Left lung (tissue), 10 donors: ENCODE results near the gene SIK3. TPM values are rescaled to one million over a fixed set of nuclear protein-coding genes. Genes with fewer than 3 reads are reported as not detected.
"Not testable (repeated sequence)": the region's sequence is repeated elsewhere in the genome, so short reads cannot be mapped to it uniquely, and the experiment has no call there.

Source experiments
- ATAC-seq: fragments of 200-7000 bp; cut with Tn5 transposase; one replicate; pipeline ENCODE4 v1.9.1; 2020; ENCODE audit warnings: moderate library complexity
- DNase-seq, 4 donors: peaks; one replicate each; pipeline ENCODE4 v3.0.0-alpha.2; 2013 to 2020
- H3K27ac ChIP-seq, 2 donors: fragments of 200-600 bp; sonication (generic) in 1 of 2; one replicate each; pipeline versions ENCODE4 v1.5.0 to v1.8.0; 2020 to 2021
- H3K27me3 ChIP-seq, 2 donors: fragments of 200-600 bp; sonication (generic) in 1 of 2; one replicate each; pipeline versions ENCODE4 v1.5.0 to v1.8.0; 2020 to 2021
- H3K36me3 ChIP-seq, 2 donors: fragments of 200-600 bp; sonication (generic) in 1 of 2; one replicate each; pipeline versions ENCODE4 v1.5.0 to v1.8.0; 2020 to 2021
- H3K4me1 ChIP-seq, 2 donors: fragments of 200-600 bp; one replicate each; pipeline ENCODE4 v1.8.0; 2021
- H3K4me3 ChIP-seq, 2 donors: fragments of 200-600 bp; sonication (generic) in 1 of 2; one replicate each; pipeline versions ENCODE4 v1.5.0 to v1.8.0; 2020 to 2021; ENCODE audit warnings: mild to moderate bottlenecking in 1 of 2
- H3K9me3 ChIP-seq, 2 donors: fragments of 200-600 bp; sonication (generic) in 1 of 2; one replicate each; pipeline versions ENCODE4 v1.5.0 to v1.8.0; 2020 to 2021
- intact Hi-C, 2 donors: fragments of 100-400 bp; cut with DNase I; formaldehyde crosslinking; loops; one replicate each; pipeline versions ENCODE4 v1.11.2 to v1.14.2; 2022
- polyA plus RNA-seq, 6 donors: library from polyadenylated mRNA; unstranded; fragments of 120-200 nt; gene quantifications; one replicate each; pipeline ENCODE4 v1.2.1, GENCODE V29; 2013; ENCODE audit not compliant: insufficient read length in 6 of 6
- total RNA-seq, 2 donors: library from RNA; stranded (reverse); fragmentation: NEBNext Ultra II Directional; extraction: Animal tissue kit (Norgen Biotek cat#: 25700); gene quantifications; one replicate each; pipeline ENCODE4 v1.2.1, GENCODE V29; 2021
- TF ChIP-seq, protein P1 (sequence below), 2 donors: fragments of 200-600 bp; sonication (generic) in 1 of 2; IDR thresholded peaks; one replicate each; pipeline versions ENCODE4 v1.5.0 to v1.8.0; 2021; ENCODE audit warnings: antibody characterized with exemption in 2 of 2
- donor health status: DM: no; HTN: yes; CAD: no.
- donor health status: DM: no; HTN: no; CAD: no.

SIK3 gene
- total and polyA plus RNA-seq, 8 donors: 28.0 to 49.6 (median 35.9) TPM

GRCh38 chr11:117143871-117144476 is 45.7 kb upstream of the SIK3 start, which contains the start of gene PAFAH1B2:
TSS of gene PAFAH1B2 (plus strand) at chr11:117144287. CDS start at chr11:117152448, 8,161 bp downstream.
- ATAC-seq (peak; percentile 97), DNase-seq (peak; percentile 94 to 97 (median 96))
- TF ChIP-seq, protein P1, sequence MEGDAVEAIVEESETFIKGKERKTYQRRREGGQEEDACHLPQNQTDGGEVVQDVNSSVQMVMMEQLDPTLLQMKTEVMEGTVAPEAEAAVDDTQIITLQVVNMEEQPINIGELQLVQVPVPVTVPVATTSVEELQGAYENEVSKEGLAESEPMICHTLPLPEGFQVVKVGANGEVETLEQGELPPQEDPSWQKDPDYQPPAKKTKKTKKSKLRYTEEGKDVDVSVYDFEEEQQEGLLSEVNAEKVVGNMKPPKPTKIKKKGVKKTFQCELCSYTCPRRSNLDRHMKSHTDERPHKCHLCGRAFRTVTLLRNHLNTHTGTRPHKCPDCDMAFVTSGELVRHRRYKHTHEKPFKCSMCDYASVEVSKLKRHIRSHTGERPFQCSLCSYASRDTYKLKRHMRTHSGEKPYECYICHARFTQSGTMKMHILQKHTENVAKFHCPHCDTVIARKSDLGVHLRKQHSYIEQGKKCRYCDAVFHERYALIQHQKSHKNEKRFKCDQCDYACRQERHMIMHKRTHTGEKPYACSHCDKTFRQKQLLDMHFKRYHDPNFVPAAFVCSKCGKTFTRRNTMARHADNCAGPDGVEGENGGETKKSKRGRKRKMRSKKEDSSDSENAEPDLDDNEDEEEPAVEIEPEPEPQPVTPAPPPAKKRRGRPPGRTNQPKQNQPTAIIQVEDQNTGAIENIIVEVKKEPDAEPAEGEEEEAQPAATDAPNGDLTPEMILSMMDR (IDR thresholded peaks at IDR 0.05): no peak
- intact Hi-C loops: no loop called here
- no peaks in the 10 kb centered on the region for H3K27me3 ChIP-seq
- no peaks in the 10 kb centered on the region for H3K9me3 ChIP-seq
- H3K4me1 ChIP-seq: peaks cover 6 to 34% of the 10 kb centered on the region in 2 donors
- H3K36me3 ChIP-seq: peaks cover 0 to 23% of the 10 kb centered on the region in 2 donors
- H3K4me3 ChIP-seq: peak within 1 kb of the TSS; percentile 97
- peak within 1 kb of the TSS; percentile 90 to 91 for H3K27ac ChIP-seq

- peaks cover 0 to 22% of the 10 kb centered on the region in 2 donors for H3K36me3 ChIP-seq
- TF ChIP-seq, protein P1 (IDR thresholded peaks at IDR 0.05): no peak
- H3K27ac ChIP-seq: peak overlapping the region; percentile 90 to 91
- H3K4me1 ChIP-seq: peaks cover 6 to 29% of the 10 kb centered on the region in 2 donors
- peak overlapping the region; percentile 97 for H3K4me3 ChIP-seq
- H3K27me3 ChIP-seq: no peaks in the 10 kb centered on the region
- DNase-seq (peak in 3 of 4 donors; percentile 42 to 65 (median 64)), ATAC-seq (peak; percentile 73)
- H3K9me3 ChIP-seq: no peaks in the 10 kb centered on the region
- intact Hi-C loops: no loop called here
Observed at GRCh38 chr11:117143390-117143789, 45.2 kb upstream of the SIK3 start.

DNA sequence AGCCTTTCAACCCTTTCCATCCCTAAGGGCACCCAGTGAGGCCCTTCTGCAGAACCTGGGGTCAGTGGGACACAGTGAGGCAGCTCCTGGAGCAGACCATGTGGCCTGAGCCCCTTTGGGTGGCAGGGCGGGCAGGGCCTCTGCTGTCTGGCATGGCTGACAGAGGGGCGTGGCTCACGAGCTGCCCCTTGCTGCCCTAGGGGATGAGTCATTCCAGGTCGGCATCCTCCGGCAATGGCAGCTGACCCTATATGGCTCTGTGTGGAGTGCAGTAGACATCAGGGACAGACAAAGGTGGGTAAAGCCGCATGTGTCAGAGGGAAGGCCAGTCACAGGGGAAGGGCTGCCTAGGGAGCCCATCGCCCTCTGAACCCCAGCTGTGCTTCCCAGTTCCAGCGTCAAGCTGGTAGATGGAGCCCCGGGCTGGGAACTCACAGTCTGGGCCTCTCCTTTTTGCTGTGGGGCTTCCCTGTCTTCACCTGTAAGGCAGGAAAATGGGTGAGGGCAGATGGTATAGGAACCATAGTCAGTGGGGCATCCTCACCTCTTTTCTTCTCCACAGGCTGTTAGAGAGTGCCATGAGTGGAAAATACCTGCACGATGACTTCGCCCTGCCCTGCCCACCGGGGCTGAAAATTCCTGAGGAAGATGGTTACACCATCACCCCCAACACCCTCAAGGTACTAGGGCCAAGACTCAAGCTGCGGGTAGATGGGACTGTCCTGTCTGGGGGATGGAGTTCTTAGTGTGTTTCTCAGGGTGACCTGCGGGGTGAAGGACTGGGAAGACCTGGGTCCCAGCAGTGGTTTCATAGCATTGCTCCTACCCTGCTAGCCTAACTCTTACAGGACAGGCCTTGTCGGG is 39.2 kb upstream of the SIK3 start:
- DNase-seq, intact Hi-C loops, H3K27ac ChIP-seq, H3K27me3 ChIP-seq, H3K36me3 ChIP-seq, H3K4me3 ChIP-seq, H3K4me1 ChIP-seq, H3K9me3 ChIP-seq: not testable (repeated sequence)
- peak; percentile 37 for ATAC-seq

DNA sequence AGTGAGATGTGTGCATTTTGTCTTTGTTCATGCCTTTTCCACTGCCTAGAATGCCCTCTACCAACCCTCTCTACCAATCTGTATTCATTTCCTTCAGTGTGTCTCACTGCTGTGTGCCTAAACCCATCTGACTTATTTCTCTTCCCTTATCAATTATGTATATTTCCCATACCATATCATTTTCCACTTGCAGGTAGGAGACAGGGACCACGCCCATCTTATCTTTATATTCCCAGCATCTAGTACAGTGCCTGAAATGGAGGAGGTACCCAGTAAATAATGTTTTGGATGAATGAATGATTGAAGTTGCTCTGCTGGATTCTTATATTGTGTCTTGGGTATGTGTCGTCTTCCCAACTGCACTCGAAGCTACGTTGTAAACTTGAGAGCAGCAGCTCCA is 36.8 kb upstream of the SIK3 start:
- DNase-seq, H3K9me3 ChIP-seq, H3K36me3 ChIP-seq, H3K27me3 ChIP-seq, H3K4me1 ChIP-seq, H3K27ac ChIP-seq, intact Hi-C loops, ATAC-seq, H3K4me3 ChIP-seq: not testable (repeated sequence)

GRCh38 chr11:117134431-117134830 is 36.2 kb upstream of the SIK3 start:
- no peaks in the 10 kb centered on the region for H3K4me1 ChIP-seq
- no peak for DNase-seq
- no peak overlapping the region for H3K27ac ChIP-seq
- H3K36me3 ChIP-seq: no peaks in the 10 kb centered on the region
- TF ChIP-seq, protein P1 (IDR thresholded peaks at IDR 0.05): no peak
- H3K27me3 ChIP-seq: no peaks in the 10 kb centered on the region
- ATAC-seq: no peak
- H3K4me3 ChIP-seq: no peak overlapping the region
- no peaks in the 10 kb centered on the region for H3K9me3 ChIP-seq
- intact Hi-C loops: no loop called here

DNA sequence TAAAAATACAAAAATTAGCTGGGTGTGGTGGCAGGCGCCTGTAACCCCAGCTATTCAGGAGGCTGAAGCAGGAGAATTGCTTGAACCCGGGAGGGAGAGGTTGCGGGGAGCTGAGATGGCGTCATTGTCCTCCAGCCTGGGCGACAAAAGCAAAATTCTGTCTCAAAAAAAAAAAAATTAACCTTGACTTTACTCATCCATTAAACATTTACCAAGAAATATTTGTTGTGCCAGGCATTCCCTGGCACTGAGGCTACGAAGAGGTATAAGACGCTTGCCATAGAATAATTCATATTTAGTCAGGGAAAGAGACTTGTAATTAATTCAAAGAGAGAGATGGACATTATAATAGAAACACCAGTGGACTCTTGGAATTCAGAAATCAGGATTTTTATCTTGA is 32.7 kb upstream of the SIK3 start:
- TF ChIP-seq, protein P1 (IDR thresholded peaks at IDR 0.05): no peak
- intact Hi-C loops: no loop called here
- H3K4me1 ChIP-seq: no peaks in the 10 kb centered on the region
- no peaks in the 10 kb centered on the region for H3K36me3 ChIP-seq
- no peak overlapping the region for H3K4me3 ChIP-seq
- DNase-seq: no peak
- H3K27ac ChIP-seq: no peak overlapping the region
- H3K27me3 ChIP-seq: no peaks in the 10 kb centered on the region
- no peaks in the 10 kb centered on the region for H3K9me3 ChIP-seq
- ATAC-seq: no peak

DNA sequence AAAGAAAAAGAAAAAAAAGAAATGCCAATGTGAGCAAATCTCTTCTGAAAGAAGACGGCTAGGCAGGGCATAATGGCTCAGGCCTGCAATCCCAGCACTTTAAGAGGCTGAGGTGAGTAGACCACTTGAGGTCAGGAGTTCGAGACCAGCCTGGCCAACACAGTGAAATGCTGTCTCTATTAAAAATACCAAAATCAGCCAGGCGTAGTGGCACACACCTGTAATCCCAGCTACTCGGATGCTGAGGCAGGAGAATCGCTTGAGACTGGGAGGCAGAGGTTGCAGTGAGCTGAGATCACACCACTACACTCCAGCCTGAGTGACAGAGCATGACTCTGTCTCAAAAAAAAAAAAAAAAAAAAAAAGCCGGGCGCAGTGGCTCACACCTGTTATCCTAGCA is 32.2 kb upstream of the SIK3 start:
- H3K27ac ChIP-seq, H3K36me3 ChIP-seq, ATAC-seq, H3K4me3 ChIP-seq, H3K9me3 ChIP-seq, DNase-seq, intact Hi-C loops, H3K27me3 ChIP-seq, H3K4me1 ChIP-seq: not testable (repeated sequence)
